Uterus (tissue), 4 donors: ENCODE data around the gene CNST. TPM values are rescaled to one million over a fixed set of nuclear protein-coding genes. Genes with fewer than 3 reads are reported as not detected.

ENCODE experiments used
- DNase-seq, 2 donors: peaks; one replicate each; pipeline ENCODE4 v3.0.0-alpha.2; 2019 to 2020
- H3K27ac ChIP-seq, 2 donors: fragments of 200-600 bp; sonication (generic); 1 replicate in 1 of 2; 2 replicates in 1 of 2; pipeline ENCODE4 v1.5.1; 2016 to 2018
- H3K27me3 ChIP-seq, 2 donors: fragments of 200-600 bp; sonication (generic); one replicate each; pipeline ENCODE4 v1.5.1; 2018 to 2019; ENCODE audit warnings: control low read depth in 1 of 2
- H3K36me3 ChIP-seq, 2 donors: fragments of 200-600 bp; sonication (generic); one replicate each; pipeline ENCODE4 v1.5.1; 2019; ENCODE audit warnings: control low read depth in 1 of 2
- H3K4me1 ChIP-seq, 2 donors: fragments of 200-600 bp; sonication (generic); one replicate each; pipeline ENCODE4 v1.5.1; 2018 to 2019; ENCODE audit warnings: control low read depth in 1 of 2
- H3K4me3 ChIP-seq, 2 donors: fragments of 200-600 bp; sonication (generic); 1 replicate in 1 of 2; 2 replicates in 1 of 2; pipeline ENCODE4 v1.5.1; 2018 to 2019; ENCODE audit warnings: mild to moderate bottlenecking in 1 of 2
- H3K9me3 ChIP-seq, 2 donors: fragments of 200-600 bp; sonication (generic); one replicate each; pipeline ENCODE4 v1.5.1; 2019; ENCODE audit warnings: control low read depth in 1 of 2
- POLR2A ChIP-seq, 2 donors: fragments of 450-650 bp; IDR thresholded peaks; one replicate each; pipeline ENCODE4 v1.6.1; 2016; ENCODE audit warnings: antibody characterized with exemption in 2 of 2, mild to moderate bottlenecking in 1 of 2, moderate library complexity in 1 of 2
- intact Hi-C: fragments of 100-400 bp; cut with DNase I; formaldehyde crosslinking; loops from one replicate; pipeline ENCODE4 v1.15.1; 2023; ENCODE audit warnings: low total_unique reads
- total RNA-seq, 4 donors: library from RNA; depleted of rRNA in 3 of 4; stranded (reverse); fragments of >200 nt in 3 of 4; gene quantifications; one replicate each; pipeline versions ENCODE4 v1.1.0 to v1.2.4, GENCODE V29; 2014 to 2023
- TF ChIP-seq, protein P1 (sequence below), 4 experiments: fragments of 200-600 bp in 2 of 4; fragments of 450-650 bp in 2 of 4; sonication (generic) in 2 of 4; IDR thresholded peaks; one replicate each; pipeline ENCODE4 v1.5.1; 2016 to 2019; ENCODE audit warnings: antibody characterized with exemption in 4 of 4, mild to moderate bottlenecking in 2 of 4, moderate library complexity in 1 of 4
- donor health status: DM: yes; HTN: yes; CAD: no.

CNST gene
- total RNA-seq, 4 donors from 2014 or later: 19.7 to 31.0 (median 29.2) TPM

DNA sequence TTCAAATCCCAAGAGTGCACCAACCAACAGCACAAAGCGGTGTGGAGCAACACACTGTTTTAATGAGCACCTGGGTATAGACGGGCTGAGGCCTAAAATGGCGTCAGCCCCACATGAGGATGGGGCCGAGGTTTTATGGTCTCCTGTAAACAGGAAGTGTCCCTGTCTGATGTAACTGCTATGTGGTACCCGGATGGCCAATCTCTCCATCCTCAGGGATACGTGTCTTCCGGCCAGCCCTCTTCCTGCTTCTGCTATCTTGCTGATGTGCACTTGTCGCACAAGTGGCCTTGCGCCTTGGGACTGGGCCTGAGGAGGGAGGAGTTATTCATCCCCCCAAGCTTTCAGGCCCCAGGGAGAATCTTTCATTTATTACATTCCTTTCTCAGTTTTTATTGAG lies 73.5 kb downstream of the CNST start:
- Histone ChIP-seq H3K36me3 (no peaks in the 10 kb centered on the region), H3K9me3 (no peaks in the 10 kb centered on the region)
- TF ChIP-seq POLR2A (IDR thresholded peaks at IDR 0.05): no peak

GRCh38 chr1:246640747-246641146 lies 74.5 kb downstream of the CNST start:
- DNase-seq: no peak
- intact Hi-C loops: no loop called here
- no peak overlapping the region for H3K4me3 ChIP-seq
- H3K27me3 ChIP-seq: no peaks in the 10 kb centered on the region
- H3K9me3 ChIP-seq: no peaks in the 10 kb centered on the region
- TF ChIP-seq, protein P1, sequence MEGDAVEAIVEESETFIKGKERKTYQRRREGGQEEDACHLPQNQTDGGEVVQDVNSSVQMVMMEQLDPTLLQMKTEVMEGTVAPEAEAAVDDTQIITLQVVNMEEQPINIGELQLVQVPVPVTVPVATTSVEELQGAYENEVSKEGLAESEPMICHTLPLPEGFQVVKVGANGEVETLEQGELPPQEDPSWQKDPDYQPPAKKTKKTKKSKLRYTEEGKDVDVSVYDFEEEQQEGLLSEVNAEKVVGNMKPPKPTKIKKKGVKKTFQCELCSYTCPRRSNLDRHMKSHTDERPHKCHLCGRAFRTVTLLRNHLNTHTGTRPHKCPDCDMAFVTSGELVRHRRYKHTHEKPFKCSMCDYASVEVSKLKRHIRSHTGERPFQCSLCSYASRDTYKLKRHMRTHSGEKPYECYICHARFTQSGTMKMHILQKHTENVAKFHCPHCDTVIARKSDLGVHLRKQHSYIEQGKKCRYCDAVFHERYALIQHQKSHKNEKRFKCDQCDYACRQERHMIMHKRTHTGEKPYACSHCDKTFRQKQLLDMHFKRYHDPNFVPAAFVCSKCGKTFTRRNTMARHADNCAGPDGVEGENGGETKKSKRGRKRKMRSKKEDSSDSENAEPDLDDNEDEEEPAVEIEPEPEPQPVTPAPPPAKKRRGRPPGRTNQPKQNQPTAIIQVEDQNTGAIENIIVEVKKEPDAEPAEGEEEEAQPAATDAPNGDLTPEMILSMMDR (IDR thresholded peaks at IDR 0.05): no peak
- TF ChIP-seq POLR2A (IDR thresholded peaks at IDR 0.05): no peak
- peak overlapping the region in 1 of 2 donors; percentile 2 for H3K27ac ChIP-seq
- peaks cover 0 to 9% of the 10 kb centered on the region in 2 donors for H3K4me1 ChIP-seq
- H3K36me3 ChIP-seq: no peaks in the 10 kb centered on the region

More for the DNA sequence above, 73.5 kb downstream of the CNST start:
- Histone ChIP-seq H3K4me1 (peaks cover 0 to 9% of the 10 kb centered on the region in 2 donors), H3K27ac (peak overlapping the region in 1 of 2 donors; percentile 2), H3K4me3 (no peak overlapping the region), H3K27me3 (no peaks in the 10 kb centered on the region)
- intact Hi-C loops: no loop called here
- DNase-seq: no peak

GRCh38 chr1:246641394-246641793 lies 75.1 kb downstream of the CNST start:
- peaks cover 0 to 9% of the 10 kb centered on the region in 2 donors for H3K4me1 ChIP-seq
- peak overlapping the region in 1 of 2 donors; percentile 54 for H3K27ac ChIP-seq
- no peak for DNase-seq
- H3K36me3 ChIP-seq: no peaks in the 10 kb centered on the region
- TF ChIP-seq POLR2A (IDR thresholded peaks at IDR 0.05): no peak
- TF ChIP-seq, protein P1 (IDR thresholded peaks at IDR 0.05): no peak
- no peaks in the 10 kb centered on the region for H3K9me3 ChIP-seq
- H3K4me3 ChIP-seq: no peak overlapping the region
- intact Hi-C loops: no loop called here
- no peaks in the 10 kb centered on the region for H3K27me3 ChIP-seq

DNA sequence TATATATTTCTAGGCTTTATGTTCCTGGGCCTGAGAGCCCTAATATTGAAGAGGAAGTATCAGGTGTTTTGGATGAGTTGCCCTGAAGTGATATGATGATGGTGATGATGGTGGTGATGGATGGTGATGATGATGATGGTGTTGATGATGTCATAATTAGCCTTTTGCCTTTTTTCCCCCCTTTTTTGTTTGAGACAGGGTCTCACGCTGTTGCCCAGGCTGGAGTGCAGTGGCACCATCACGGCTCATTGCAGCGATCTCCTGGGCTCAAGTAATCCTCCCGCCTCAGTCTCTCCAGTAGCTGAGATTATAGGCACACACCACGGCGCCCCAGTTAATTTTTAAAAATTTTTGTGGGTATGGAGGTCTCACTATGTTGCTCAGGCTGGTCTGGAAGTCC lies 76.5 kb downstream of the CNST start:
- intact Hi-C loops: no loop called here
- DNase-seq: no peak
- Histone ChIP-seq H3K9me3 (no peaks in the 10 kb centered on the region), H3K36me3 (no peaks in the 10 kb centered on the region), H3K27ac (no peak overlapping the region), H3K4me3 (no peak overlapping the region), H3K4me1 (peaks cover 0 to 9% of the 10 kb centered on the region in 2 donors), H3K27me3 (no peaks in the 10 kb centered on the region)
- TF ChIP-seq, protein P1 (IDR thresholded peaks at IDR 0.05): no peak
- no peak for TF ChIP-seq POLR2A (IDR thresholded peaks at IDR 0.05)

DNA sequence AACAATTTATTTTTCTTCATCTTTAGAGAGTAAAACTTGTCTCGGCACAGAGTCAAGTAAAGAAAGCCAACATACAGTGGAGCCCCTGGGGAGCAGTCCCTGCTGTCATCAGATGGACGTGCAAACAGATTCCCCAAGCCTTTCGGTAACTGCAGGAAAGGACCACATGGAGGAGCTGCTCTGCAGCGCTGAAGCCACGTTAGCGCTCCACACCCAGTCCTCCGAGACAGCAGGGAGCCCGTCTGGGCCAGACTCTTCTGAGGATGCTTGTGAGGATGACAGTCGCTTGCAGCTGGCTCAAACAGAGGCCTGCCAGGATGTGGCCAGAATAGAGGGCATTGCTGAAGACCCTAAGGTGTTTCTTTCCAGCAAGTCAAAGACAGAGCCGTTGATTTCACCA lies 80.9 kb downstream of the CNST start:
- Histone ChIP-seq H3K4me3 (no peak overlapping the region), H3K27ac (no peak overlapping the region), H3K4me1 (peaks cover 0 to 3% of the 10 kb centered on the region in 2 donors), H3K9me3 (no peaks in the 10 kb centered on the region), H3K36me3 (no peaks in the 10 kb centered on the region), H3K27me3 (no peaks in the 10 kb centered on the region)
- peak in 1 of 2 donors; percentile 33 for DNase-seq
- intact Hi-C loops: no loop called here
- no peak for TF ChIP-seq POLR2A (IDR thresholded peaks at IDR 0.05)
- TF ChIP-seq, protein P1 (IDR thresholded peaks at IDR 0.05): peak; percentile 6 to 16 (median 14)

DNA sequence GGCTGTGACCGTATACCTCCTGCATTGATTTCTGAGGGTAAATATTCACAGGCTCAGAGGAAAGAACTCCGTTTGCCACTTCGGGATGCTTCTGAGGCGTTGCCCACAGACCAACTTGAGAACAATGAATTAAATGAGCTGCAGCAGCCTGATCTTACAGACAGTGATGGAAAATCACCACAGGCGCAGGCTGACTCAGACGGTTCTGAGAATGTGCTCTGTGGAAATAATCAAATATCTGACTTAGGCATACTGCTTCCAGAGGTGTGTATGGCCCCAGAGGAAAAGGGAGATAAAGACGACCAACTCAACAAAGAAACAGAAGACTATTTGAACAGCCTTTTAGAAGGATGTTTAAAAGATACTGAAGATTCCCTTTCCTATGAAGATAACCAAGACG lies 81.3 kb downstream of the CNST start:
- H3K36me3 ChIP-seq: no peaks in the 10 kb centered on the region
- no peak overlapping the region for H3K4me3 ChIP-seq
- H3K27me3 ChIP-seq: no peaks in the 10 kb centered on the region
- no peaks in the 10 kb centered on the region for H3K9me3 ChIP-seq
- TF ChIP-seq, protein P1 (IDR thresholded peaks at IDR 0.05): no peak
- TF ChIP-seq POLR2A (IDR thresholded peaks at IDR 0.05): no peak
- intact Hi-C loops: no loop called here
- no peak for DNase-seq
- no peak overlapping the region for H3K27ac ChIP-seq
- no peaks in the 10 kb centered on the region for H3K4me1 ChIP-seq
